HepG2 (cell line): ENCODE data around the gene HSDL2. TPM values are rescaled to one million over a fixed set of nuclear protein-coding genes. Genes with fewer than 3 reads are reported as not detected.
A peak's percentile ranks its signal among the peaks of the same experiment; 100 is the strongest.

Experiments used
- ATRX ChIP-seq: sonication (generic); formaldehyde crosslinking; IDR thresholded peaks from 2 replicates; pipeline ENCODE4 v1.4.0; 2020; ENCODE audit warnings: missing genetic modification reagents, borderline replicate concordance
- EP300 ChIP-seq, 3 experiments: sonication (generic) in 1 of 3; formaldehyde crosslinking in 1 of 3; IDR thresholded peaks; 2 replicates each; pipeline versions ENCODE4 v1.5.1 to v1.6.1; 2011 to 2020; ENCODE audit warnings: low read depth in 2 of 3, low read length in 2 of 3, borderline replicate concordance in 1 of 3, improper control_type of control experiment in 1 of 3, mild to moderate bottlenecking in 1 of 3, missing genetic modification reagents in 1 of 3, moderate library complexity in 1 of 3
- ETV5 ChIP-seq: IDR thresholded peaks from 2 replicates; pipeline ENCODE4 v1.6.1; 2018; ENCODE audit warnings: missing biosample characterization, missing genetic modification reagents, inconsistent platforms, borderline replicate concordance
- GMEB1 ChIP-seq: sonication (generic); formaldehyde crosslinking; IDR thresholded peaks from 2 replicates; pipeline ENCODE4 v1.5.1; 2020; ENCODE audit warnings: missing genetic modification reagents, mild to moderate bottlenecking, borderline replicate concordance
- HMGXB3 ChIP-seq: sonication (generic); formaldehyde crosslinking; IDR thresholded peaks from 2 replicates; pipeline ENCODE4 v1.4.0; 2020; ENCODE audit warnings: missing genetic modification reagents, borderline replicate concordance
- MBD4 ChIP-seq: IDR thresholded peaks from 2 replicates; pipeline ENCODE4 v1.6.1; 2012; ENCODE audit warnings: low read length, inconsistent platforms, borderline replicate concordance
- MED8 ChIP-seq: sonication (generic); formaldehyde crosslinking; IDR thresholded peaks from 2 replicates; pipeline ENCODE4 v1.8.1; 2023; ENCODE audit warnings: mild to moderate bottlenecking, missing genetic modification reagents; ENCODE audit not compliant: insufficient replicate concordance
- PRMT3 ChIP-seq: sonication (generic); formaldehyde crosslinking; IDR thresholded peaks from 2 replicates; pipeline ENCODE4 v1.8.1; 2022; ENCODE audit warnings: low read depth, mild to moderate bottlenecking, moderate library complexity, missing genetic modification reagents, borderline replicate concordance
- SP2 ChIP-seq: sonication (generic); formaldehyde crosslinking; IDR thresholded peaks from 2 replicates; pipeline ENCODE4 v1.5.1; 2020; ENCODE audit warnings: mild to moderate bottlenecking, missing genetic modification reagents
- XRCC5 ChIP-seq: fragments of 200-400 bp; formaldehyde crosslinking; optimal IDR thresholded peaks from 2 replicates; pipeline ENCODE3; 2017; ENCODE audit warnings: mild to moderate bottlenecking, low read length
- ZFP36L2 ChIP-seq: sonication (generic); formaldehyde crosslinking; IDR thresholded peaks from 2 replicates; pipeline ENCODE4 v1.4.0; 2020; ENCODE audit warnings: missing genetic modification reagents
- ZFYVE20 ChIP-seq: sonication (generic); formaldehyde crosslinking; IDR thresholded peaks from 2 replicates; pipeline ENCODE4 v1.8.0; 2023; ENCODE audit warnings: low read depth, mild to moderate bottlenecking, moderate library complexity, missing genetic modification reagents, borderline replicate concordance
- ZMAT3 ChIP-seq: sonication (generic); formaldehyde crosslinking; conservative IDR thresholded peaks from 2 replicates; pipeline ENCODE4 v1.7.0; 2021; ENCODE audit warnings: missing genetic modification reagents
- ZNF282 ChIP-seq: fragments of 450-650 bp; IDR thresholded peaks from 2 replicates; pipeline ENCODE4 v1.6.1; 2018; ENCODE audit not compliant: partially characterized antibody
- ZNF3 ChIP-seq: IDR thresholded peaks from 2 replicates; pipeline ENCODE4 v1.7.0; 2017; ENCODE audit warnings: inconsistent platforms
- ZNF329 ChIP-seq: sonication (generic); formaldehyde crosslinking; IDR thresholded peaks from 2 replicates; pipeline ENCODE4 v1.9.0; 2021; ENCODE audit warnings: low read depth, mild to moderate bottlenecking, missing genetic modification reagents
- ZNF607 ChIP-seq: sonication (generic); formaldehyde crosslinking; IDR thresholded peaks from 2 replicates; pipeline ENCODE4 v1.5.1; 2020; ENCODE audit warnings: missing genetic modification reagents, mild to moderate bottlenecking, borderline replicate concordance
- ZNF674 ChIP-seq: sonication (generic); formaldehyde crosslinking; IDR thresholded peaks from 2 replicates; pipeline ENCODE4 v1.5.0; 2020; ENCODE audit warnings: low read depth, mild to moderate bottlenecking, missing genetic modification reagents
- ZNF782 ChIP-seq: sonication (generic); formaldehyde crosslinking; IDR thresholded peaks from 2 replicates; pipeline ENCODE4 v1.4.0; 2020; ENCODE audit warnings: missing genetic modification reagents, mild to moderate bottlenecking, borderline replicate concordance
- ZNF850 ChIP-seq: sonication (generic); formaldehyde crosslinking; conservative IDR thresholded peaks from 2 replicates; pipeline ENCODE4 v1.9.0; 2021; ENCODE audit warnings: mild to moderate bottlenecking, missing genetic modification reagents
- ZSCAN5A ChIP-seq: sonication (generic); formaldehyde crosslinking; IDR thresholded peaks from 2 replicates; pipeline ENCODE4 v1.8.0; 2022; ENCODE audit warnings: mild to moderate bottlenecking, missing genetic modification reagents, borderline replicate concordance
- polyA plus RNA-seq, 8 experiments: library from polyadenylated mRNA; depleted of rRNA in 3 of 8; stranded (reverse) in 7 of 8; unstranded in 1 of 8; fragments of >200 nt; fragmentation: Illumina TruSeq in 4 of 8; extraction: Trizol in 4 of 8; gene quantifications; 2 replicates each; pipeline versions ENCODE4 v1.2.1 to v1.2.3, GENCODE V29; 2011 to 2016; ENCODE audit warnings: low read depth in 4 of 8, missing spikeins in 1 of 8, mixed read lengths in 1 of 8; ENCODE audit not compliant: insufficient read depth in 1 of 8
- total RNA-seq, 5 experiments: library from RNA; depleted of rRNA; stranded (reverse); fragments of >200 nt; fragmentation: Illumina TruSeq; extraction: Trizol; gene quantifications; 2 replicates each; pipeline ENCODE4 v1.2.3, GENCODE V29; 2016; ENCODE audit warnings: low read depth in 1 of 5

Gene HSDL2
- total and polyA plus RNA-seq, 2 of the 13 experiments (the other 11 are each of a cell fraction or from before 2014, with no cell fraction given): 55.3 to 80.2 TPM

DNA sequence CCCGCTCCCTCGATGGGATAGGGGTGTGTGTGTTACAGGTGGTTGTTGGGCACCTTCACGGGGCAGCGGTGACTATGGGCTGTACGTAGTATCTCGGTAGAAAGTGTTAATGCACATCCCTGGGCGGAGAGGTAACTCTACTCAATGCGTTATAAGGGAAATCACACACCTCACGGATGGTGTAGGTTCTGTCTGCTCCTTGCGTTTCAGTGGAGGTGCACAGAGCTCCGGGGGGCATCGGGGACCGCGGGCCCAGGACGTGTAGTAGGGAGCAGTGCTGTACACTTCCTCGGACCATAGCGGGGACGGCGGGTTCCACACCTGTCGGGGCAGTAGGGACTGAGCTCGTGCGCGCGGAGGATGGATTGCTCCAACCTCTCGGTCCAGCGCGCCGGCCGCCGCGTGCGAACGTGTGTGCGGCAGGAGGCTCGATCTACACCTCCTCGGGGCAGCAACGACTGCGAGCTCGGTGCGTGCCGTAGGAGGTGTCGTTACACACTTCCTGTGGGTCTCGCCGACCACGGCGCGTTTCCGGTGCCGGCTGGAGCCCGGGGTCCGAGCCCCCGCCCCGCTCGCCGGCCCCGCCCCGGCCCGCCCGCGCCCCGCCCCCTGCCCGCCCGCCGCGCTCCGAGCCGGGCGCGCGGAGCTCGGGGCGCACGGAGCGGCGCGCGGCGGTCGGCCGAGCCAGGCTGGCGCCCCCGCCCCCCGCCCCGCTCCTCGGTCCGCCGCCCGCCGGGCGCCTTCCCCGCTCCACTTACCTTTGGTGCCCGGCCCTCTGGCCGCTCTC is 106.5 kb downstream of the HSDL2 start, which contains the start of gene KIAA1958 (continued):
- TF ChIP-seq HMGXB3 (CRISPR knock-in tag) (0 out of 2 replicates have a peak, but pooled peaks have one; percentile 39), ZNF329 (CRISPR knock-in tag) (peak; percentile 90; the same call in 1 of the 2 replicates), ZNF782 (CRISPR knock-in tag) (peak; percentile 97), XRCC5 (no peak), ZSCAN5A (CRISPR knock-in tag) (no peak), ZNF850 (CRISPR knock-in tag) (no peak), ETV5 (CRISPR knock-in tag) (peak; percentile 85), PRMT3 (peak; percentile 72; the same call in 1 of the 2 replicates), ZNF282 (no peak), ZNF607 (CRISPR knock-in tag) (peak; percentile 94), MBD4 (no peak), ZNF3 (CRISPR knock-in tag) (no peak), ATRX (CRISPR knock-in tag) (no peak), ZFYVE20 (CRISPR knock-in tag) (peak; percentile 81; the same call in 1 of the 2 replicates), GMEB1 (CRISPR knock-in tag) (peak; percentile 77; the same call in 1 of the 2 replicates), SP2 (CRISPR knock-in tag) (0 out of 2 replicates have a peak, but pooled peaks have one; percentile 55), ZMAT3 (CRISPR knock-in tag) (peak; percentile 91; the same call in 1 of the 2 replicates), ZFP36L2 (CRISPR knock-in tag) (no peak), EP300 (IDR thresholded peaks at IDR 0.05; ENCODE audit: low read depth in 2 of 2, low read length in 2 of 2) (no peak), EP300 (CRISPR knock-in tag; IDR thresholded peaks at IDR 0.05; ENCODE audit: borderline replicate concordance) (peak; percentile 55; the same call in 1 of the 2 replicates), ZNF674 (CRISPR knock-in tag) (no peak), MED8 (CRISPR knock-in tag) (peak; percentile 66)
